Measurements from ENCODE around the gene MYMX. TPM values are rescaled to one million over a fixed set of nuclear protein-coding genes. Genes with fewer than 3 reads are reported as not detected.

MYMX gene
- total and polyA plus RNA-seq, 2 of the 13 experiments (the other 11 are each of a cell fraction or from before 2014, with no cell fraction given) = not detected

DNA sequence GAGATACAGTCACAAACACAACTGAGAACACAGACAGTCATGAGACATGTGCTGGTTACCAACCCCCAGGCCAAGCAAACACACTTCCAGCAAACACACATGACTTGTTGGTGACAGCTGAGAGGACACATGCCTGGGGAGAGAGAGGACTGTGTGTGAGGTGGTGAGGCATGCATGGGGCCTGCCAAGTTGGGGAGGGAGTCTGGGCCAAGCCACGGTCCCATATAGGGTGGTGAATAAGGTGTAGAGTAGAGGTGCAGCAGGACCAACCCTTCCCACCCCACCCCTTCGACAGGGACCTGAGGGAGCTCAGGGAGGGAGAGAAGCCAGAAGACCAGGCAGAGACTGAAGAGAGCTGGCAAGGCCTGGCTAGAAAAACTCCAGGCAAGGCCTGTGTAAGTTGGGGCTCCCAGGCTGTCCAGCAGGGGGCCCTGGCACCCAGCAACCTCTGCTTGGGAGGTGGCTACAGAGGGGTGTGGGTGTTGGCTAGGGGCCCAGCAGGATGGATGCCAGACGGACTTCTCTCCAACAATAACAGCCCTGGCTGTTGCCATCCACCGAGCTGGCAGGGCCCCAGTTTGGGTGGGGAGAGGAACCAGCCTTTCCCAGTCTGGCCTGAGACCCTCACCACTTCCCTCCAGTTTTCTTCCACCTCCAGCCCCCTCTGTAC, 4.7 kb downstream of the MYMX start (continued):
- TF ChIP-seq, protein P1, sequence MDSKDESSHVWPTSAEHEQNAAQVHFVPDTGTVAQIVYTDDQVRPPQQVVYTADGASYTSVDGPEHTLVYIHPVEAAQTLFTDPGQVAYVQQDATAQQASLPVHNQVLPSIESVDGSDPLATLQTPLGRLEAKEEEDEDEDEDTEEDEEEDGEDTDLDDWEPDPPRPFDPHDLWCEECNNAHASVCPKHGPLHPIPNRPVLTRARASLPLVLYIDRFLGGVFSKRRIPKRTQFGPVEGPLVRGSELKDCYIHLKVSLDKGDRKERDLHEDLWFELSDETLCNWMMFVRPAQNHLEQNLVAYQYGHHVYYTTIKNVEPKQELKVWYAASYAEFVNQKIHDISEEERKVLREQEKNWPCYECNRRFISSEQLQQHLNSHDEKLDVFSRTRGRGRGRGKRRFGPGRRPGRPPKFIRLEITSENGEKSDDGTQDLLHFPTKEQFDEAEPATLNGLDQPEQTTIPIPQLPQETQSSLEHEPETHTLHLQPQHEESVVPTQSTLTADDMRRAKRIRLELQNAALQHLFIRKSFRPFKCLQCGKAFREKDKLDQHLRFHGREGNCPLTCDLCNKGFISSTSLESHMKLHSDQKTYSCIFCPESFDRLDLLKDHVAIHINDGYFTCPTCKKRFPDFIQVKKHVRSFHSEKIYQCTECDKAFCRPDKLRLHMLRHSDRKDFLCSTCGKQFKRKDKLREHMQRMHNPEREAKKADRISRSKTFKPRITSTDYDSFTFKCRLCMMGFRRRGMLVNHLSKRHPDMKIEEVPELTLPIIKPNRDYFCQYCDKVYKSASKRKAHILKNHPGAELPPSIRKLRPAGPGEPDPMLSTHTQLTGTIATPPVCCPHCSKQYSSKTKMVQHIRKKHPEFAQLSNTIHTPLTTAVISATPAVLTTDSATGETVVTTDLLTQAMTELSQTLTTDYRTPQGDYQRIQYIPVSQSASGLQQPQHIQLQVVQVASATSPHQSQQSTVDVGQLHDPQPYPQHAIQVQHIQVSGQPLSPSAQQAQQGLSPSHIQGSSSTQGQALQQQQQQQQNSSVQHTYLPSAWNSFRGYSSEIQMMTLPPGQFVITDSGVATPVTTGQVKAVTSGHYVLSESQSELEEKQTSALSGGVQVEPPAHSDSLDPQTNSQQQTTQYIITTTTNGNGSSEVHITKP (CRISPR knock-in tag; IDR thresholded peaks at IDR 0.05; ENCODE audit: low read depth) = no peak
- TF ChIP-seq SMARCC2 (IDR thresholded peaks at IDR 0.05) (no peak), ZNF570 (CRISPR knock-in tag; IDR thresholded peaks at IDR 0.05; ENCODE audit: borderline replicate concordance) (no peak), THYN1 (CRISPR knock-in tag; IDR thresholded peaks at IDR 0.05; ENCODE audit: borderline replicate concordance, low read depth) (no peak), ZNF503 (CRISPR knock-in tag; IDR thresholded peaks at IDR 0.05) (no peak), ZNF605 (CRISPR knock-in tag; IDR thresholded peaks at IDR 0.05) (peak; percentile 74), SIN3A (IDR thresholded peaks at IDR 0.05; ENCODE audit: borderline replicate concordance, low read depth, low read length) (no peak), NBN (conservative IDR thresholded peaks at IDR 0.05) (no peak), ZSCAN21 (CRISPR knock-in tag; IDR thresholded peaks at IDR 0.05; ENCODE audit: borderline replicate concordance) (no peak), ZNF772 (CRISPR knock-in tag; IDR thresholded peaks at IDR 0.05) (0 out of 2 replicates have a peak, but pooled peaks have one; percentile 36), ASH2L (IDR thresholded peaks at IDR 0.05; ENCODE audit: insufficient read length, low read depth, low read length) (no peak), ZNF33A (CRISPR knock-in tag; IDR thresholded peaks at IDR 0.05; ENCODE audit: borderline replicate concordance) (no peak), RXRB (CRISPR knock-in tag; IDR thresholded peaks at IDR 0.05; ENCODE audit: borderline replicate concordance) (0 out of 2 replicates have a peak, but pooled peaks have one; percentile 65), ZNF572 (CRISPR knock-in tag; IDR thresholded peaks at IDR 0.05) (0 out of 2 replicates have a peak, but pooled peaks have one; percentile 12), ZNF614 (CRISPR knock-in tag; IDR thresholded peaks at IDR 0.05; ENCODE audit: borderline replicate concordance) (0 out of 2 replicates have a peak, but pooled peaks have one; percentile 40), HOXA9 (CRISPR knock-in tag; IDR thresholded peaks at IDR 0.05; ENCODE audit: borderline replicate concordance) (no peak), ZNF564 (CRISPR knock-in tag; IDR thresholded peaks at IDR 0.05) (no peak)
- TF ChIP-seq, protein P2, sequence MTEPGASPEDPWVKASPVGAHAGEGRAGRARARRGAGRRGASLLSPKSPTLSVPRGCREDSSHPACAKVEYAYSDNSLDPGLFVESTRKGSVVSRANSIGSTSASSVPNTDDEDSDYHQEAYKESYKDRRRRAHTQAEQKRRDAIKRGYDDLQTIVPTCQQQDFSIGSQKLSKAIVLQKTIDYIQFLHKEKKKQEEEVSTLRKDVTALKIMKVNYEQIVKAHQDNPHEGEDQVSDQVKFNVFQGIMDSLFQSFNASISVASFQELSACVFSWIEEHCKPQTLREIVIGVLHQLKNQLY (CRISPR knock-in tag; IDR thresholded peaks at IDR 0.05) = no peak
- TF ChIP-seq, protein P3, sequence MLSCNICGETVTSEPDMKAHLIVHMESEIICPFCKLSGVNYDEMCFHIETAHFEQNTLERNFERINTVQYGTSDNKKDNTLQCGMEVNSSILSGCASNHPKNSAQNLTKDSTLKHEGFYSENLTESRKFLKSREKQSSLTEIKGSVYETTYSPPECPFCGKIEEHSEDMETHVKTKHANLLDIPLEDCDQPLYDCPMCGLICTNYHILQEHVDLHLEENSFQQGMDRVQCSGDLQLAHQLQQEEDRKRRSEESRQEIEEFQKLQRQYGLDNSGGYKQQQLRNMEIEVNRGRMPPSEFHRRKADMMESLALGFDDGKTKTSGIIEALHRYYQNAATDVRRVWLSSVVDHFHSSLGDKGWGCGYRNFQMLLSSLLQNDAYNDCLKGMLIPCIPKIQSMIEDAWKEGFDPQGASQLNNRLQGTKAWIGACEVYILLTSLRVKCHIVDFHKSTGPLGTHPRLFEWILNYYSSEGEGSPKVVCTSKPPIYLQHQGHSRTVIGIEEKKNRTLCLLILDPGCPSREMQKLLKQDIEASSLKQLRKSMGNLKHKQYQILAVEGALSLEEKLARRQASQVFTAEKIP (CRISPR knock-in tag; IDR thresholded peaks at IDR 0.05; ENCODE audit: borderline replicate concordance) = no peak
- TF ChIP-seq, protein P4, sequence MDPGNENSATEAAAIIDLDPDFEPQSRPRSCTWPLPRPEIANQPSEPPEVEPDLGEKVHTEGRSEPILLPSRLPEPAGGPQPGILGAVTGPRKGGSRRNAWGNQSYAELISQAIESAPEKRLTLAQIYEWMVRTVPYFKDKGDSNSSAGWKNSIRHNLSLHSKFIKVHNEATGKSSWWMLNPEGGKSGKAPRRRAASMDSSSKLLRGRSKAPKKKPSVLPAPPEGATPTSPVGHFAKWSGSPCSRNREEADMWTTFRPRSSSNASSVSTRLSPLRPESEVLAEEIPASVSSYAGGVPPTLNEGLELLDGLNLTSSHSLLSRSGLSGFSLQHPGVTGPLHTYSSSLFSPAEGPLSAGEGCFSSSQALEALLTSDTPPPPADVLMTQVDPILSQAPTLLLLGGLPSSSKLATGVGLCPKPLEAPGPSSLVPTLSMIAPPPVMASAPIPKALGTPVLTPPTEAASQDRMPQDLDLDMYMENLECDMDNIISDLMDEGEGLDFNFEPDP (CRISPR knock-in tag; conservative IDR thresholded peaks at IDR 0.05) = no peak
